HFF-Myc (cell line): ENCODE measurements around the gene ZNF394.
A peak's percentile ranks its signal among the peaks of the same experiment; 100 is the strongest.
"Not testable (repeated sequence)": the region's sequence is repeated elsewhere in the genome, so short reads cannot be mapped to it uniquely, and the experiment has no call there.

ENCODE experiments used
- DNase-seq: peaks from one replicate; pipeline ENCODE4 v3.0.0-alpha.2; 2011; ENCODE audit warnings: low read depth; ENCODE audit errors: extremely low read depth
- H3K4me3 ChIP-seq: replicated peaks from 2 replicates; pipeline ENCODE4 v1.5.1; 2011; ENCODE audit warnings: low read depth, mild to moderate bottlenecking, control low read depth, low read length
- TF ChIP-seq, protein P1 (sequence below): IDR thresholded peaks from 2 replicates; pipeline ENCODE4 v1.5.1; 2012; ENCODE audit warnings: mild to moderate bottlenecking, low read depth, low read length, control low read depth; ENCODE audit errors: missing control alignments

ZNF394 gene

GRCh38 chr7:99499721-99500636 lies at the start of gene ZNF394:
ZNF394 (minus strand) TSS chr7:99500281; CDS start chr7:99500093, 188 bp downstream.
- TF ChIP-seq, protein P1, sequence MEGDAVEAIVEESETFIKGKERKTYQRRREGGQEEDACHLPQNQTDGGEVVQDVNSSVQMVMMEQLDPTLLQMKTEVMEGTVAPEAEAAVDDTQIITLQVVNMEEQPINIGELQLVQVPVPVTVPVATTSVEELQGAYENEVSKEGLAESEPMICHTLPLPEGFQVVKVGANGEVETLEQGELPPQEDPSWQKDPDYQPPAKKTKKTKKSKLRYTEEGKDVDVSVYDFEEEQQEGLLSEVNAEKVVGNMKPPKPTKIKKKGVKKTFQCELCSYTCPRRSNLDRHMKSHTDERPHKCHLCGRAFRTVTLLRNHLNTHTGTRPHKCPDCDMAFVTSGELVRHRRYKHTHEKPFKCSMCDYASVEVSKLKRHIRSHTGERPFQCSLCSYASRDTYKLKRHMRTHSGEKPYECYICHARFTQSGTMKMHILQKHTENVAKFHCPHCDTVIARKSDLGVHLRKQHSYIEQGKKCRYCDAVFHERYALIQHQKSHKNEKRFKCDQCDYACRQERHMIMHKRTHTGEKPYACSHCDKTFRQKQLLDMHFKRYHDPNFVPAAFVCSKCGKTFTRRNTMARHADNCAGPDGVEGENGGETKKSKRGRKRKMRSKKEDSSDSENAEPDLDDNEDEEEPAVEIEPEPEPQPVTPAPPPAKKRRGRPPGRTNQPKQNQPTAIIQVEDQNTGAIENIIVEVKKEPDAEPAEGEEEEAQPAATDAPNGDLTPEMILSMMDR = no peak
- H3K4me3 ChIP-seq = peak within 1 kb of the TSS; percentile 82
- DNase-seq = peak; percentile 74

DNA sequence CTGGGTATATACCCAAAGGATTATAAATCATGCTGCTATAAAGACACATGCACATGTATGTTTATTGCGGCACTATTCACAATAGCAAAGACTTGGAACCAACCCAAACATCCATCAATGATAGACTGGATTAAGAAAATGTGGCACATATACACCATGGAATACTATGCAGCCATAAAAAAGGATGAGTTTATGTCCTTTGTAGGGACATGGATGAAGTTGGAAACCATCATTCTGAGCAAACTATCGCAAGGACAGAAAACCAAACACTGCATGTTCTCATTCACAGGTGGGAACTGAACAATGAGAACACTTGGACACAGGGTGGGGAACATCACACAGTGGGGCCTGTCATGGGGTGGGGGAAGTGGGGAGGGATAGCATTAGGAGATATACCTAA lies 49.5 kb upstream of the ZNF394 start:
- not testable (repeated sequence) for H3K4me3 ChIP-seq, DNase-seq

DNA sequence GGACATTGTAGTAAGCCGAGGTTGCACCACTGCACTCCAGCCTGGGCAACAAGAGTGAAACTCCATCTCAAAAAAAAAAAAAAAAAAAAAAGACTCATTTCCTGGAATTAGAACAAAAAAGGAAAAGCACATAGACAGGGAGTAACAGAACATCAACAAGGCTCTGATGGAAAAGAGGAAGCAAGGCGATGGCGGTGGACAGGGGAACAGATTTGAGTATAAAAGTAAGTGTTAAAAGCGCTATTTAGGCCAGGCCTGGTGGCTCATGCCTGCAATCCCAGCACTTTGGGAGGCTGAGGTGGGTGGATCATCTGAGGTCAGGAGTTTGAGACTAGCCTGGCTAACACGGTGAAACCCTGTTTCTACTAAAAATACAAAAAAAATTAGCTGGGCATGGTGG lies 45.2 kb upstream of the ZNF394 start:
- not testable (repeated sequence) for DNase-seq, H3K4me3 ChIP-seq

GRCh38 chr7:99543916-99544315 lies 43.8 kb upstream of the ZNF394 start:
- H3K4me3 ChIP-seq = no peak overlapping the region
- TF ChIP-seq, protein P1 = no peak
- DNase-seq = no peak

DNA sequence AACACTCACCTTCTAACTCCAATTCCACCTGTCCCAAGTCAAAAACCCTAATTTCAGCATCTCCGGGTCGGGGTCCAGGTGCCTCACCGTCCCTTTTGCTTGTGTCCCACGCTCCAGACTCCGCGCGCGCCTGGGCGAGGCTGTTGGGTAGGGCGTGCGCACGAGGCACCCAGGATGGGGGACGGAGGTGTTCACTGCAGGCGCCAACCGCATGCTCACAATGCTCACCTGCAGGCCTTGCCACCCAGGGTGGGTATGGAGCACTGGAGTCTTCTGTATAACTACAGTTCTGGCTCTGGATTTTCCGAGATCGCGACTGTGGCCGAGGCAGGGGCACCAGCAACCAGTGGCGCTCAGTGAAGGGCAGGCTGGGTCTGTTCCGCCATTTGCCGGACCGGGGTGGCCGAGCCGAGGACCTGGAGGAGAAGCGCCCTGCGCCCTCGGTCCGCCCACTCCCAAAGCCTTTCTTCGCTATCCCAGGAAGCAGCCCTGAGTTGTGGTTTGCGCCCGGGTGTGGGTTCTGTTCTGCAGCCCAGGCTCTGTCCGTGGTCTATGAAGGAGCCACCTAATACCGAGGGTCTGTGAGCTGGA lies 43.1 kb upstream of the ZNF394 start:
- no peak for DNase-seq
- TF ChIP-seq, protein P1 = no peak
- H3K4me3 ChIP-seq = no peak overlapping the region

DNA sequence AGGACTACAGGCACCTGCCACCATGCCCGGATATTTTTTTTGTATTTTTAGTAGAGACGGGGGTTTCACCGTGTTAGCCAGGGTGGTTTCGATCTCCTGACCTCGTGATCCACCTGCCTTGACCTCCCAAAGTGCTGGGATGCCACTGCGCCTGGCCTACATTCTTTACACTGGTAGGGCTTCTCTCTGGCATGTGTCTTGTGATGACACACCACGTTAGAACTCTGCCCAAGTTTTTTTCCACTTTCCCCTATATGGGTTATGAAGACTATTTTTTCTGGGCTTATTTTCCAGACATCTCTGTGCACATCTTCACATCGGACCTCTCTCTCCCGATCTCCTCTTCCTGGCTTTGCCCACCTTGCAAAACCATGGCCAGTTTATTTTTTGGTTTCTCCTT lies 41.1 kb upstream of the ZNF394 start:
- DNase-seq = no peak
- TF ChIP-seq, protein P1 = no peak

DNA sequence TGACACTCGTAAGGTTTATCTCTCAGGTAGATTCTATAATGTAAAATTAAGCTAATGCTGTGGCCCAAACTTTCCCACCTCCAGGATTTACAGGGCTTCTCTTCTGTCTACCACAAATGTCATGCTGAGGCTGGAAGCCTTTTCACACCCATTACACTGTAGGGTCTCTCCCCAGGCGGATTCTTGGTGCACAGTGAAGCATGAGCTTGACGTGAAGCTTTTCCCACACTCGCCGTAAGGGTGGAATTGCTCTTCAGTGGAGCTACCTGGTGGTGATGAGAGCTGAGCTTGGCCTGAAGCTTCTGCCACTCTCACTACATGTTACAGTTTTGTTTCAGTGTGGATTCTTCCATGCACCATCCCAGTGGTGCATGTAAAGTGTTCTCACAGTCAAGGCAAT lies 40.5 kb upstream of the ZNF394 start:
- no peak for DNase-seq
- TF ChIP-seq, protein P1 = no peak
- no peak overlapping the region for H3K4me3 ChIP-seq

More for the DNA sequence above, 41.1 kb upstream of the ZNF394 start:
- H3K4me3 ChIP-seq = no peak overlapping the region
